Fibroblast of lung (primary cell): ENCODE results near the gene RNF126.
A peak's percentile ranks its signal among the peaks of the same experiment; 100 is the strongest.

ENCODE experiments used
- EZH2 ChIP-seq: IDR thresholded peaks from 2 replicates; pipeline ENCODE4 v1.5.1; 2012; ENCODE audit warnings: low read length, control low read depth, mild to moderate bottlenecking; ENCODE audit errors: missing control alignments
- TF ChIP-seq, protein P1 (sequence below), 2 donors: IDR thresholded peaks in 1 of 2; conservative IDR thresholded peaks in 1 of 2; 1 replicate in 1 of 2; 2 replicates in 1 of 2; pipeline ENCODE4 v1.5.1; 2011 to 2012; ENCODE audit warnings: low read length in 2 of 2, control low read depth in 1 of 2, inconsistent platforms in 1 of 2, low read depth in 1 of 2, mild to moderate bottlenecking in 1 of 2

DNA sequence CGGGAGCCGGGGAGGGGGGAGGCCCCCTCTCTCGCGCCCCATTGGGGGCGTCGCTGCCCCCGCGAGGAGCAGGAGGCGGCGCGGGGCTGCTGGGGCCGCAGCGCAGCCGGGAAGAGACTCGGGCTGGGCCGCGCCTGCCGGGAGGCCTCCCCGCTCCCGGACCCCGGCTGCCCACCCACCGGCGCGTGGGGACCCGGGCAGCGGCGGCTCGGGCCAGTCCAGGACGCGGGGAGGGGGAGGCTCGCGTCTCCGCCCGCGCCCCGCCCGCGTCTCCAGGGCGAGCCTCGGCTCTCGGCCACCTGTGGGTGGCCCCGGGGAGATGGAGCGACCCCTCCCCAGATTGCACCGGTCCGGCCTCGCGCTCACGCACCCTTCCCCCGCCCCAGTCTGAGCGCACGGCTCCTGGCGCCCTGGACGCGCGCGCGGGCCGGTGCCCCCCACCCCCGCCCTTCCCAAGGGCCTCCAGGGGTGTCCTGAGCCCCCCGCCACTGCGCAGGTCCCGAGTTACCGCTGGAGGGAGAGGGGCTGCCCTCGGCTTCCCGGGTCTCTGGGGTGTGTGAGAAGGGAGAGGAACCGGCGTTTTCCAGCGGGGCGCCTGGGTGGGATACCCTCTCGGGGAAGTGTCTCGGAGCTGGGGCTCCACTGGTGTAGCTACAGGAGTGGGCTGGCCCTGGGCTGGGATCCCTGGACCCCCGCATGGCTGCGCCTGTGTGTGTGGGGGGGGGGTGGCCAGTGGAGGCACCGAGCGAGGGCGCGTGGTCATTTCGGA, 46.4 kb upstream of the RNF126 start:
- TF ChIP-seq, protein P1, sequence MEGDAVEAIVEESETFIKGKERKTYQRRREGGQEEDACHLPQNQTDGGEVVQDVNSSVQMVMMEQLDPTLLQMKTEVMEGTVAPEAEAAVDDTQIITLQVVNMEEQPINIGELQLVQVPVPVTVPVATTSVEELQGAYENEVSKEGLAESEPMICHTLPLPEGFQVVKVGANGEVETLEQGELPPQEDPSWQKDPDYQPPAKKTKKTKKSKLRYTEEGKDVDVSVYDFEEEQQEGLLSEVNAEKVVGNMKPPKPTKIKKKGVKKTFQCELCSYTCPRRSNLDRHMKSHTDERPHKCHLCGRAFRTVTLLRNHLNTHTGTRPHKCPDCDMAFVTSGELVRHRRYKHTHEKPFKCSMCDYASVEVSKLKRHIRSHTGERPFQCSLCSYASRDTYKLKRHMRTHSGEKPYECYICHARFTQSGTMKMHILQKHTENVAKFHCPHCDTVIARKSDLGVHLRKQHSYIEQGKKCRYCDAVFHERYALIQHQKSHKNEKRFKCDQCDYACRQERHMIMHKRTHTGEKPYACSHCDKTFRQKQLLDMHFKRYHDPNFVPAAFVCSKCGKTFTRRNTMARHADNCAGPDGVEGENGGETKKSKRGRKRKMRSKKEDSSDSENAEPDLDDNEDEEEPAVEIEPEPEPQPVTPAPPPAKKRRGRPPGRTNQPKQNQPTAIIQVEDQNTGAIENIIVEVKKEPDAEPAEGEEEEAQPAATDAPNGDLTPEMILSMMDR (conservative IDR thresholded peaks at IDR 0.05 in 1 of 2, IDR thresholded peaks at IDR 0.05 in 1 of 2; ENCODE audit: low read depth in 1 of 2, low read length in 2 of 2), result no peak
- TF ChIP-seq EZH2, result peak; percentile 74
